Measurements from ENCODE around the gene ZC3H4. TPM values are rescaled to one million over a fixed set of nuclear protein-coding genes. Genes with fewer than 3 reads are reported as not detected.

Gene ZC3H4
- total RNA-seq, 1 experiment from 2014 or later: 45.1 TPM

- TF ChIP-seq ATF3 (IDR thresholded peaks at IDR 0.05) (no peak), FOSL1 (IDR thresholded peaks at IDR 0.05; ENCODE audit: low read depth) (no peak), ZNF274 (IDR thresholded peaks at IDR 0.05; ENCODE audit: low read depth, low read length) (no peak), RAD21 (IDR thresholded peaks at IDR 0.05; ENCODE audit: low read depth) (no peak), POLR2A (IDR thresholded peaks at IDR 0.05; ENCODE audit: borderline replicate concordance, extremely low read depth, insufficient read depth, insufficient read length) (no peak), EZH2 (IDR thresholded peaks at IDR 0.05) (no peak), YY1 (IDR thresholded peaks at IDR 0.05; ENCODE audit: extremely low read depth, insufficient replicate concordance, low read depth, low read length) (no peak), ELF1 (IDR thresholded peaks at IDR 0.05; ENCODE audit: borderline replicate concordance, low read depth) (no peak), ZBTB33 (IDR thresholded peaks at IDR 0.05; ENCODE audit: extremely low read depth, insufficient replicate concordance, low read length) (no peak), EGR1 (IDR thresholded peaks at IDR 0.05; ENCODE audit: low read depth) (no peak), SP1 (IDR thresholded peaks at IDR 0.05; ENCODE audit: low read depth) (no peak)
Observed at GRCh38 chr19:47153266-47153665, 39.7 kb upstream of the ZC3H4 start (continued).

GRCh38 chr19:47152632-47153031, 39.1 kb upstream of the ZC3H4 start:
- intact Hi-C loops (cut with micrococcal nuclease): no loop called here
- no peak for DNase-seq (ENCODE audit: low read depth, low spot score)
- BruUV-seq (replicated peaks): no TSS peak
- ChIA-PET CTCF (no interaction called here), RAD21 (ENCODE audit: low non-redundant PET in 1 of 2, low total read pairs in 2 of 2, uncharacterized antibody in 2 of 2, unreplicated experiment in 2 of 2) (no interaction called here), POLR2A (interaction anchor here (0.6 kb wide), 1 partner anchor 503 kb away, joined by 4 read pairs; no protein-coding TSS in a partner anchor)
- H3K36me3 ChIP-seq (ENCODE audit: control insufficient read depth in 1 of 2, insufficient read depth in 2 of 2, low read length in 2 of 2): peaks cover 44 to 72% of the 10 kb centered on the region in 2 experiments
- H3K4me3 ChIP-seq (replicated peaks in 1 of 2; ENCODE audit: low read depth in 1 of 2, low read length in 2 of 2): no peak overlapping the region
- H3K4me1 ChIP-seq (ENCODE audit: control insufficient read depth in 1 of 2, insufficient read depth in 2 of 2, low read length in 2 of 2): peaks cover 17 to 33% of the 10 kb centered on the region in 2 experiments; a peak in 3 of 4 replicates
- no peak overlapping the region for H2AFZ ChIP-seq (ENCODE audit: low read depth, low read length, poor library complexity, severe bottlenecking)
- no peak overlapping the region for H3K9ac ChIP-seq (ENCODE audit: low read length)
- H3K4me2 ChIP-seq (ENCODE audit: low read length): no peak overlapping the region
- H3K9me2 ChIP-seq (ENCODE audit: insufficient read depth): no peaks in the 10 kb centered on the region
- no peaks in the 10 kb centered on the region for H3K27me3 ChIP-seq (ENCODE audit: insufficient read depth, low read length)
- peaks cover 9% of the 10 kb centered on the region; the same call in 1 of the 2 replicates for H4K20me1 ChIP-seq (ENCODE audit: insufficient read depth)
- TF ChIP-seq CEBPB (IDR thresholded peaks at IDR 0.05; ENCODE audit: low read depth) (no peak), REST (IDR thresholded peaks at IDR 0.05; ENCODE audit: low read depth) (no peak), ZFX (IDR thresholded peaks at IDR 0.05) (no peak), FOSL1 (IDR thresholded peaks at IDR 0.05; ENCODE audit: low read depth) (no peak), TCF7L2 (IDR thresholded peaks at IDR 0.05; ENCODE audit: borderline replicate concordance, extremely low read depth, insufficient read depth, insufficient read length) (no peak), SIN3A (IDR thresholded peaks at IDR 0.05; ENCODE audit: low read depth) (no peak), YY1 (IDR thresholded peaks at IDR 0.05; ENCODE audit: extremely low read depth, insufficient replicate concordance, low read depth, low read length) (no peak), ZNF274 (IDR thresholded peaks at IDR 0.05; ENCODE audit: low read depth, low read length) (no peak), EZH2phosphoT487 (IDR thresholded peaks at IDR 0.05; ENCODE audit: borderline replicate concordance) (no peak), MAX (IDR thresholded peaks at IDR 0.05) (no peak), ATF3 (IDR thresholded peaks at IDR 0.05) (no peak)
- peak overlapping the region; percentile 31; the same call in 1 of the 2 replicates for H3K27ac ChIP-seq (ENCODE audit: low read depth, low read length)
- H3K9me3 ChIP-seq (ENCODE audit: control insufficient read depth in 1 of 2, insufficient read depth in 1 of 2, low read depth in 1 of 2, low read length in 2 of 2): no peaks in the 10 kb centered on the region
- peaks cover 95% of the 10 kb centered on the region for H3K79me2 ChIP-seq (ENCODE audit: insufficient read depth, low read length)
- ATAC-seq: no peak
